PC-9 (cell line): ENCODE results near the gene ZSWIM4. TPM values are rescaled to one million over a fixed set of nuclear protein-coding genes. Genes with fewer than 3 reads are reported as not detected.

ENCODE experiments used
- BruUV-seq: library from RNA; stranded (reverse); fragments of 400-500 nt; replicated peaks from 2 replicates; lab custom pipeline; 2021; lab: Mats Ljungman, UMichigan
- CTCF ChIA-PET: fragments of 300-600 bp; sonication (Branson Sonifier 250); formaldehyde crosslinking; loops from one replicate; lab custom pipeline; 2022; ENCODE audit warnings: antibody characterized with exemption; lab: Charles Lee
- POLR2A ChIA-PET: fragments of 300-600 bp; sonication (Branson Sonifier 250); formaldehyde crosslinking; loops from one replicate; lab custom pipeline; 2022; ENCODE audit warnings: antibody characterized with exemption; ENCODE audit not compliant: unreplicated experiment; lab: Charles Lee
- DNase-seq, 2 experiments: peaks; one replicate each; pipeline versions ENCODE4 v3.0.0 to v3.0.0-alpha.2; 2015 to 2022; ENCODE audit warnings: mixed read lengths in 1 of 2
- H2AFZ ChIP-seq: fragments of 200-600 bp; sonication (generic); 2 replicates; pipeline ENCODE4 v1.8.1; 2017; ENCODE audit warnings: antibody characterized with exemption
- H3F3A ChIP-seq: fragments of 200-600 bp; sonication (generic); 2 replicates; pipeline ENCODE4 v1.8.1; 2017; ENCODE audit warnings: antibody characterized with exemption, mild to moderate bottlenecking, low read depth; ENCODE audit not compliant: insufficient read depth
- H3K27ac ChIP-seq: fragments of 200-600 bp; sonication (generic); 2 replicates; pipeline ENCODE4 v1.6.1; 2016; ENCODE audit warnings: mixed run types
- H3K27me3 ChIP-seq: fragments of 200-600 bp; sonication (generic); 2 replicates; pipeline ENCODE4 v1.6.1; 2016; ENCODE audit warnings: low read depth, mixed run types; ENCODE audit not compliant: insufficient read depth
- H3K36me3 ChIP-seq: fragments of 200-600 bp; sonication (generic); 2 replicates; pipeline ENCODE4 v1.6.1; 2016; ENCODE audit warnings: low read depth, mixed run types
- H3K4me1 ChIP-seq: fragments of 200-600 bp; sonication (generic); replicated peaks from 2 replicates; pipeline ENCODE4 v1.6.1; 2016; ENCODE audit warnings: mixed run types; ENCODE audit not compliant: insufficient read depth
- H3K4me2 ChIP-seq: fragments of 200-600 bp; sonication (generic); 2 replicates; pipeline ENCODE4 v1.6.1; 2017; ENCODE audit warnings: mixed run types
- H3K4me3 ChIP-seq: fragments of 200-600 bp; sonication (generic); 2 replicates; pipeline ENCODE4 v1.6.1; 2016; ENCODE audit warnings: mixed run types
- H3K79me2 ChIP-seq: fragments of 200-600 bp; sonication (generic); 2 replicates; pipeline ENCODE4 v1.6.1; 2017; ENCODE audit warnings: low read depth, mixed run types
- H3K9me2 ChIP-seq: fragments of 200-600 bp; sonication (generic); 2 replicates; pipeline ENCODE4 v1.8.1; 2017; ENCODE audit warnings: mild to moderate bottlenecking; ENCODE audit not compliant: insufficient read depth
- H3K9me3 ChIP-seq: fragments of 200-600 bp; sonication (generic); 2 replicates; pipeline ENCODE4 v1.8.1; 2016; ENCODE audit warnings: low read depth; ENCODE audit not compliant: insufficient read depth
- H4K20me1 ChIP-seq: fragments of 200-600 bp; sonication (generic); 2 replicates; pipeline ENCODE4 v1.8.1; 2017; ENCODE audit not compliant: insufficient read depth
- EZH2 ChIP-seq: fragments of 200-600 bp; sonication (generic); IDR thresholded peaks from 2 replicates; pipeline ENCODE4 v1.8.0; 2017; ENCODE audit warnings: antibody characterized with exemption, low read depth
- intact Hi-C: fragments of 100-400 bp; cut with micrococcal nuclease; formaldehyde crosslinking; loops from one replicate; pipeline ENCODE4 v1.10.0; 2022; ENCODE audit not compliant: unreplicated experiment
- total RNA-seq: library from RNA; stranded (reverse); gene quantifications from 2 replicates; pipeline ENCODE4 v1.2.3, GENCODE V29; 2021
- TF ChIP-seq, protein P1 (sequence below): fragments of 200-600 bp; sonication (generic); conservative IDR thresholded peaks from 2 replicates; pipeline ENCODE4 v1.6.1; 2017; ENCODE audit warnings: mixed run types, antibody characterized with exemption, mild to moderate bottlenecking, moderate library complexity

Gene ZSWIM4
- total RNA-seq, 1 experiment from 2014 or later: 15.2 TPM

DNA sequence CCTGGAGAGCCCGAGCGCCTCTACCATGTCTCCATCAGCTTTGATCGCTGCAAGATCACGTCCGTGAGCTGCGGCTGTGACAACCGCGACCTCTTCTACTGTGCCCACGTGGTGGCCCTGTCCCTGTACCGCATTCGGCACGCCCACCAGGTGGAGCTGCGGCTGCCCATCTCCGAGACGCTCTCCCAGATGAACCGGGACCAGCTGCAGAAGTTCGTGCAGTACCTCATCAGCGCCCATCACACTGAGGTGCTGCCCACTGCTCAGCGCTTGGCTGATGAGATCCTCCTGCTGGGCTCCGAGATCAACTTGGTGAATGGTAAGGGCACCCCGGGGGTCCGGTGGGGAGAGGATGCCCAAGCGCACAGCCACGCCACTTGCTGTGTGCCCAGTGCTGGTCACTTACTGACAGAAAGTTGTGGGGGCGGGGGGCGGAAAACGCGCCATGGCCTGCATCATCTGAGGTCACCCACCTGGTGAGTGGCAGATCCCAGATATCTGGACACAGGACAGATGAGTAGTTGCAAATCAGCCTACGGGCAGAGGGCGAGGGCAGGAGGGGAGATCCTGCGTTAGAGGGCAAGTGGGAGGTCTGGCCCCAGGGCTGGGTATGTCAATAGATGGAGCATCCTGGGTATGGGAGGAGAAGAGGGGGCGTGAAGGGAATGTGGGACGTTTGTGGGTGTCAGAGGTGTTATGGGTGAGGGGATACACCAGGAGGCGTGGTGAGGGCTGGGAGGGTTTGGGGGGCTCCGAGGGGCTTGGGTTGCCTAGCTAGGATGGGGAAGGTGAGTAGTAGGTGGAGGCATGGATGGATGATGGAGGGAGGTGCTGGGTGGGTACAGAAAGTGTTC, 9.8 kb downstream of the ZSWIM4 start:
- 0 out of 2 replicates have a peak overlapping the region, but pooled peaks have one; percentile 8 for H3K4me2 ChIP-seq

DNA sequence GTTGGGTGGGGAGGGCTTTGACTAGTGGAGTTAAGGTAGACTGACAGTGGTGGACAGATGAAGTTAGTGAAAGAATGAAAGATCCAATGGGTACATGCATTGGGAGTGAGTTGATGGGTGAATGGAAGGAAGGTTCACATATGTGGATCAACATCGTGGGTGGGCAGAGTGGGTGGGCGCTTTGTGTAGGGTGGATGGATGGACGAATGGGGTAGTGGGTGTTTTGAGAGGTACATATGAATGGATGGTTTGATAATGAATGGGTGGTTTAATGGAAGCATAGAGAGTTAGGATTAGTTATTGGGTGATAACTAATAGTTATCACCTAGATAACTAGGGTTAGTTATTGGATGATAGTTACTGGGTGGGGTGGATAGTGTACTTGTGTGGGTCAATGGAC, 11.5 kb downstream of the ZSWIM4 start:
- H3K4me2 ChIP-seq: no peak overlapping the region
- H3F3A ChIP-seq: peaks cover 45% of the 10 kb centered on the region
- H3K27ac ChIP-seq: no peak overlapping the region
- H3K4me1 ChIP-seq: peaks cover 26% of the 10 kb centered on the region
- intact Hi-C loops: no loop called here
- no peak for TF ChIP-seq EZH2
- TF ChIP-seq, protein P1, sequence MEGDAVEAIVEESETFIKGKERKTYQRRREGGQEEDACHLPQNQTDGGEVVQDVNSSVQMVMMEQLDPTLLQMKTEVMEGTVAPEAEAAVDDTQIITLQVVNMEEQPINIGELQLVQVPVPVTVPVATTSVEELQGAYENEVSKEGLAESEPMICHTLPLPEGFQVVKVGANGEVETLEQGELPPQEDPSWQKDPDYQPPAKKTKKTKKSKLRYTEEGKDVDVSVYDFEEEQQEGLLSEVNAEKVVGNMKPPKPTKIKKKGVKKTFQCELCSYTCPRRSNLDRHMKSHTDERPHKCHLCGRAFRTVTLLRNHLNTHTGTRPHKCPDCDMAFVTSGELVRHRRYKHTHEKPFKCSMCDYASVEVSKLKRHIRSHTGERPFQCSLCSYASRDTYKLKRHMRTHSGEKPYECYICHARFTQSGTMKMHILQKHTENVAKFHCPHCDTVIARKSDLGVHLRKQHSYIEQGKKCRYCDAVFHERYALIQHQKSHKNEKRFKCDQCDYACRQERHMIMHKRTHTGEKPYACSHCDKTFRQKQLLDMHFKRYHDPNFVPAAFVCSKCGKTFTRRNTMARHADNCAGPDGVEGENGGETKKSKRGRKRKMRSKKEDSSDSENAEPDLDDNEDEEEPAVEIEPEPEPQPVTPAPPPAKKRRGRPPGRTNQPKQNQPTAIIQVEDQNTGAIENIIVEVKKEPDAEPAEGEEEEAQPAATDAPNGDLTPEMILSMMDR: no peak
- H2AFZ ChIP-seq: no peak overlapping the region
- ChIA-PET POLR2A (no interaction called here), CTCF (no interaction called here)
- H3K9me2 ChIP-seq: no peaks in the 10 kb centered on the region
- H4K20me1 ChIP-seq: no peaks in the 10 kb centered on the region
- no TSS peak for BruUV-seq
- DNase-seq: no peak
- H3K9me3 ChIP-seq: no peaks in the 10 kb centered on the region
- no peak overlapping the region for H3K4me3 ChIP-seq
- peaks cover 13% of the 10 kb centered on the region; the same call in 1 of the 2 replicates for H3K79me2 ChIP-seq
- H3K27me3 ChIP-seq: no peaks in the 10 kb centered on the region
- peaks cover 40% of the 10 kb centered on the region for H3K36me3 ChIP-seq

More for the DNA sequence above, 9.8 kb downstream of the ZSWIM4 start:
- POLR2A ChIA-PET: no interaction called here
- Histone ChIP-seq H2AFZ (no peak overlapping the region), H3F3A (peaks cover 52% of the 10 kb centered on the region), H3K79me2 (peaks cover 13% of the 10 kb centered on the region; the same call in 1 of the 2 replicates), H3K27ac (no peak overlapping the region), H3K9me2 (no peaks in the 10 kb centered on the region), H3K27me3 (no peaks in the 10 kb centered on the region), H3K4me3 (no peak overlapping the region), H3K36me3 (peaks cover 44% of the 10 kb centered on the region), H3K9me3 (no peaks in the 10 kb centered on the region), H3K4me1 (peaks cover 26% of the 10 kb centered on the region), H4K20me1 (no peaks in the 10 kb centered on the region)
- intact Hi-C loops: no loop called here
- no TSS peak for BruUV-seq
- CTCF ChIA-PET: no interaction called here
- no peak for DNase-seq
- TF ChIP-seq, protein P1: no peak; the same call in 1 of the 2 replicates
- no peak for TF ChIP-seq EZH2

DNA sequence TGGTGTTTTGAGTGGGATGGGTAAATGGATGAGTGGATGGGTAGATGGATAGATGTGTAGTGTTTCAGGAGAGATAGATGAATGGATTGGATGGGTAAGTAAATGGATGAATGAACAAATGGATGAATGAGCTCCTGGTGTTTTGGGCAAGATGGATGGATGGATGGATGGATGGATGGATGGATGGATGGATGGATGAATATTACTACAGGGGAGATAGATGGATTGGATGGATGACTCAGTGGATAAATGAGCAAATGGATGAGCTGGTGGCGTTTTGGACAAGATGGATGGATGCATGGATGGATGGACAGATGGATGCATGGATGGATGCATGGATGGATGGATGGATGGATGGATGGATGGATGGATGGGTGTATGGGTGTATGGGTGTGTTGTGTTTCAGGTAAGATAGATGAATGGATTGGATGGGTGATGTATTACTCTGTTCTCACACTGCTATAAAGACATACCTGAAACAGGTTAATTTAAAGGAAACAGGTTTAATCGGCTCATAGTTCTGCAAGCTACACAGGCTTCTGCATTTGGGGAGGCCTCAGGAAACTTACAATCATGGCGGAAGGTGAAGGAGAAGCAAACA, 12.3 kb downstream of the ZSWIM4 start:
- intact Hi-C loops: no loop called here
- Histone ChIP-seq H3K4me2 (no peak overlapping the region), H3K27ac (no peak overlapping the region), H3F3A (peaks cover 42% of the 10 kb centered on the region), H3K36me3 (peaks cover 40% of the 10 kb centered on the region), H3K79me2 (peaks cover 13% of the 10 kb centered on the region; the same call in 1 of the 2 replicates), H3K4me3 (no peak overlapping the region), H3K9me3 (no peaks in the 10 kb centered on the region), H3K4me1 (peaks cover 23% of the 10 kb centered on the region), H2AFZ (no peak overlapping the region), H3K9me2 (no peaks in the 10 kb centered on the region), H4K20me1 (no peaks in the 10 kb centered on the region), H3K27me3 (no peaks in the 10 kb centered on the region)
- ChIA-PET CTCF (no interaction called here), POLR2A (no interaction called here)
- no TSS peak for BruUV-seq
- TF ChIP-seq EZH2: no peak
- TF ChIP-seq, protein P1: no peak
- DNase-seq: no peak
